Astrocyte of the spinal cord (primary cell): Measurements from ENCODE around the gene HOXC4.

Experiments
- DNase-seq: peaks from one replicate; pipeline ENCODE4 v3.0.0; 2011; ENCODE audit warnings: low read depth, low spot score
- H3K4me3 ChIP-seq: 2 replicates; pipeline ENCODE4 v1.5.1; 2011; ENCODE audit warnings: low read depth, mild to moderate bottlenecking, low read length, moderate library complexity
- CTCF ChIP-seq: IDR thresholded peaks from 2 replicates; pipeline ENCODE4 v1.5.1; 2012; ENCODE audit warnings: low read depth, mild to moderate bottlenecking, low read length, inconsistent platforms
- in situ Hi-C: cut with HindIII; loops from 2 replicates; pipeline ENCODE4 v1.10.0; 2017; ENCODE audit warnings: low sequenced_read_pairs

The HOXC4 gene

DNA sequence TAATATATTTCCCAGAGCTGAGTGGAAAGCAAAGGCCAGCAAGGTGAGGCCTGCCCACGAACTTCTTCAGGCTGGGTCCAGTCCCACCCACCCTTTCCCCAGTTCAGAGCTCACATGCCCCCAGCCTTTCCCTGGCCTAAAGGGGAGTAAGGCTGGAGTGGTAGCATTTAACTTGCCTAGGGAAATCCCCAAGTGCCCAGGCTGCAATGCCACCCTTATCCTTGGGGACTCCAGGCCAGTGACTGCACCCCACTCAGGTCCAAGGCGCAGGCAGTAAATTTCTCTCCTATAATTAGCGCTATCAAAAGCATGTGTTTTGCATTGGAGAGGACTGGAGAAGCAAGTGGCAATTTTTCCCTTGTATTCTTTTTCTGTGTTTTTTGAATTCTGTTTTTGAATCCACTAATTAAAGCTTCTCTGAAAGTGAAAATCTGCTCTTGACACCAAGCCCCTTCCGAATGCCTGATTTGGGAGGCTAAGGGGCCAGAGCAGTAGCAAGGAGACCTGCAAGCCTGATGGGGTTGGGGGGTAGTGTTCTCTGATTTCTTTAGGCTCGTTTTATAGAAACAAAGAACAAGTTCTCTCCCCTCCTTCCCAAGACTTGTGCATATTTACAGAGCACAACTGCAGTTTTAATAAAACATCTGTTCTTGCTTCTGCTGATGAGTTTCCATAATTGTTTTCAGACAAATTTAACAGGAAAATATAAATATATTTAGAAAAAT lies 28.9 kb upstream of the HOXC4 start:
- H3K4me3 ChIP-seq, result no peak overlapping the region
- in situ Hi-C loops, result loop anchor here (25.0 kb wide), 1 partner anchor 163 kb away; the partner anchor contains the start of gene SMUG1
- TF ChIP-seq CTCF, result no peak
- no peak for DNase-seq

DNA sequence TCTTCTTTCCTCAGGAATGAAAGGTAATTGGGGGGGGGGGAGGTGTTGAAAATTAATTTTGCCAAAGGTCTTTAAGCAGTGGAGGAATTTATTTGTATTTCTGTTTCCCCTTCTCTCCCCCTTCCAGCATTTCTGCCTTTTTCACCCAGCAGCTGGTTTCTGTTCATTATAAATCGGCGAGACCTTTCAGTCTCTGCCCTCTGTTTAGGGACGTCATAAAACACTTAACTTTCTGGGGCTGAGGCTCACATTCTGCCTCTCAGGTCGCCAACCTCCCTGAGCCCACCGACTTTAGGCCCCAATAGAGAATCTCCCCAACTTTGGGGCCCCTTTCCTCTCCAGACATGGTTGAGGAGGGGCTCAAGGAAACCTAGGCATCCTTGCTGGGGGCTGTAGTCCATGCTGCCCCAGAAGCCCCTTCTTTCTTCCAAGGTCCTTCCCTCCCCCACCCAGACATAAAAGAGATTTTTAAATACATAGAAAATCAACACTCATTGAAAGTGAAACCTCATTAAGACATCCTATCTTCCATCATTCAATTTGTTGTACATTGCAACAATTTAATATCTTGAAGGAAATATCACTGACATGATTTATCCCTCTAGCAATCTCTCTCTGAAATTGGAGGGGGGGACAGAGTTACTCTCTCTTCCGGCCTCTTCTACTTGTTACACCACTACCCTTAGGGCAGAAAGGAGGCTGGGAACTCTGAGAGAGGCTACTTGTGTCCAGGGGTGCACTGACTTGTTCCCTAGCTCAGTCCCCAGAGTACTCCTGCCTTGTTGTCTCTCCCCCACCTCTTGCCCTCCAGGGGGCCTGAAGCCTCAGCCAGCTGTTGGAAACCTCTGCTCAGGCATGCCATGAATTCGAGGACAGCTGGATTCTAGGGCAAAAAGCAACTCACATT lies 27.9 kb upstream of the HOXC4 start:
- H3K4me3 ChIP-seq, result peak overlapping the region; percentile 7
- DNase-seq, result no peak
- in situ Hi-C loops, result no loop called here
- TF ChIP-seq CTCF, result no peak

DNA sequence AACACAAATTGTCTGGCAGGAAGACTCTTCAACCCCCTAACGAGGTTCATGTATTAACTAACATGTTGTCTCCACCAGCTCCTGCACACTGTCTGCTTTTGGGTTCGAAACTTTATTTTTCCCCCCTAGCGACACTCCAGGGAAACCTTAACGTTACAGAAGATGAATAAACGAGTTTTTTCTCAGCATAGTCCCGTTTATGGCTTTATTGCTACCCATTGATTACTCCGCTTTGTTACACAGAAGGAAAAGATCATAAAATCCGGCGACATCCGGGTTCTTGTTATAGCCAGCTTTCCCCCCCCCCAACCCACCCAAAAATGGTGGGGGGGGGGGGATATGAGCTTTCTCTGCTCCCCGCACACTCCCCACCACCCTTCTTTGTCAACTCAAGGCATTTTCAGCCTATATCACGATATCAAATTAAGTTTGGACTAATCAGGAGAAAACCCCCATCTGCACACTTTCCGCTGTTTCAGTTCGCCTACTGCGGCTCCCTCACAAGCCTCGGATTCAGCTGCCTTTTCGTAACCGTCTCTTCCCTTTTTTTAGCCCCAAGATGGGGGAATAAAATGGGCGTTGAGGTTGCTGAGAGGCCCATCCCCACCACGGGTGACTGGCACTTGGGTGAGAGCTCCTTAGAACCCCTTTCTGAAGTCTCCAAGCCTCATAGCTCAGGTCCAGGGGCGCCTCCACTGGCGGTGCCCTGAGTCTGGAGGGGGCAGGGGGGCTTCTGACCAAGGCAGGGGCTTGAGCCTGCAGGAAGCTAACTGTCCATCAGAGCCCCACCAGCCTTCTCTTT lies 26.8 kb upstream of the HOXC4 start:
- no peak overlapping the region for H3K4me3 ChIP-seq
- no peak for TF ChIP-seq CTCF
- in situ Hi-C loops, result no loop called here
- no peak for DNase-seq

DNA sequence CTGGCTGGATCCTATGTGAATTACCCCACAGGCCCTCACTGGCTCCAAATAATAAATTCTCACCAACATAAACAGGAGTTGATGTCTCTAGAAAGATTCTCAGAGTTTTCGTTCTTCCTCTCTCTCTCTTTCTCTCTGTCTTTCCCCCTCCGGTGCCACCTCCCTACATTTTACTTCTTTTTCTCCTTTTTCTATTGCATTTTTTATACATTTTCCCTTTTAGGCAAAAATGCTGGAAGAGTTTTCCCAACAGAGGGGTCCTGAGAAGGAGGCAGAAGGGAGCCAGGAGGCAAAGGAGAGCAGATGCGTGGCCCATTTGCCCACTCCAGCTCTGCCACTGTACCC lies 26.2 kb upstream of the HOXC4 start:
- in situ Hi-C loops, result no loop called here
- DNase-seq, result no peak
- TF ChIP-seq CTCF, result no peak
- H3K4me3 ChIP-seq, result no peak overlapping the region

DNA sequence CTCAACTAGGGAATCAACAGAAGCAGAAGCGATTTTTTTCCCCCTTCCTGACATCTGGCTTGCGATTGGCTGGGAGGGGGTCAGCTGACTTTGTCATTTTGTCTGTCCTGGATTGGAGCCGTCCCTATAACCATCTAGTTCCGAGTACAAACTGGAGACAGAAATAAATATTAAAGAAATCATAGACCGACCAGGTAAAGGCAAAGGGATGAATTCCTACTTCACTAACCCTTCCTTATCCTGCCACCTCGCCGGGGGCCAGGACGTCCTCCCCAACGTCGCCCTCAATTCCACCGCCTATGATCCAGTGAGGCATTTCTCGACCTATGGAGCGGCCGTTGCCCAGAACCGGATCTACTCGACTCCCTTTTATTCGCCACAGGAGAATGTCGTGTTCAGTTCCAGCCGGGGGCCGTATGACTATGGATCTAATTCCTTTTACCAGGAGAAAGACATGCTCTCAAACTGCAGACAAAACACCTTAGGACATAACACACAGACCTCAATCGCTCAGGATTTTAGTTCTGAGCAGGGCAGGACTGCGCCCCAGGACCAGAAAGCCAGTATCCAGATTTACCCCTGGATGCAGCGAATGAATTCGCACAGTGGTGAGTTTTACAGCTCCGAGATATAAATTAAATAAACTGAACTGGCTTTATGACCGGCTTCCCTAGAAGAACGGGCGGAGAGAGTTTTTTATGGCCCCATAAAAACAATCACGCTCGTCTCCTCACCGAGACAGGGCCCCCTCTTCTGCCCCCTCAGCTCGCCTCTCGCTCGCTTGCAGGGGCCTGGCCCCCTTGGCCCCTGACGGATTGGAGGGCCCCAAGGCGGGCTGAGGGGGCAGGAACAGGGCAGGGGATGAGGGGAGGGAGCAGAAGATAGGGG lies 25.1 kb upstream of the HOXC4 start, which contains the start of gene HOXC6:
Gene HOXC6 (plus strand): TSS at position 127 of the 888 bp plus-strand sequence. CDS start 82 bp downstream, at position 209.
- in situ Hi-C loops, result no loop called here

More for the DNA sequence above, 25.1 kb upstream of the HOXC4 start, which contains the start of gene HOXC6:
- TF ChIP-seq CTCF, result no peak
- H3K4me3 ChIP-seq, result peak within 1 kb of the TSS; percentile 50
- DNase-seq, result peak; percentile 74
